T-cell (primary cell): ENCODE data around the gene USP8. TPM values are rescaled to one million over a fixed set of nuclear protein-coding genes. Genes with fewer than 3 reads are reported as not detected.
"Not testable (repeated sequence)": the region's sequence is repeated elsewhere in the genome, so short reads cannot be mapped to it uniquely, and the experiment has no call there.

Source experiments
- ATAC-seq, 4 experiments: fragments of 200-7000 bp in 3 of 4; fragments of 150-1000 bp in 1 of 4; cut with Tn5 transposase; replicated peaks in 1 of 4; 1 replicate in 3 of 4; 2 replicates in 1 of 4; pipeline ENCODE4 v1.10.0; 2021; ENCODE audit warnings: moderate library complexity in 3 of 4, mild to moderate bottlenecking in 2 of 4, moderate number of reproducible peaks in 1 of 4
- CTCF ChIA-PET, 2 donors: fragments of 300-600 bp; sonication (Branson Sonifier 250); formaldehyde crosslinking; loops; one replicate each; lab custom pipeline; 2022; ENCODE audit warnings: antibody characterized with exemption in 2 of 2; lab: Charles Lee
- POLR2A ChIA-PET, 2 donors: fragments of 300-600 bp; sonication (Branson Sonifier 250); formaldehyde crosslinking; loops; one replicate each; lab custom pipeline; 2022; ENCODE audit warnings: antibody characterized with exemption in 2 of 2; lab: Charles Lee
- DNase-seq, 35 experiments: peaks; one replicate each; pipeline versions ENCODE4 v3.0.0 to v3.0.0-alpha.2; 2013 to 2023
- H3K27ac ChIP-seq: one replicate; pipeline ENCODE4 v1.5.1; 2013; ENCODE audit warnings: low read length
- H3K27me3 ChIP-seq, 2 experiments: replicated peaks in 1 of 2; 1 replicate in 1 of 2; 2 replicates in 1 of 2; pipeline versions ENCODE4 v1.6.1 to v1.7.0; 2013; ENCODE audit warnings: low read length in 1 of 2, mixed read lengths in 1 of 2; ENCODE audit not compliant: control insufficient read depth in 2 of 2, insufficient read depth in 2 of 2; ENCODE audit errors: extremely low read depth in 1 of 2
- H3K36me3 ChIP-seq, 2 donors: 1 replicate in 1 of 2; 2 replicates in 1 of 2; pipeline versions ENCODE4 v1.6.1 to v1.7.0; 2013; ENCODE audit warnings: low read length in 1 of 2; ENCODE audit not compliant: control insufficient read depth in 2 of 2, insufficient read depth in 1 of 2; ENCODE audit errors: extremely low read depth in 1 of 2
- H3K4me1 ChIP-seq, 2 experiments: 1 replicate in 1 of 2; 2 replicates in 1 of 2; pipeline versions ENCODE4 v1.6.1 to v1.7.0; 2013; ENCODE audit warnings: low read length in 2 of 2, mixed read lengths in 1 of 2; ENCODE audit not compliant: insufficient read depth in 2 of 2, control insufficient read depth in 1 of 2; ENCODE audit errors: extremely low read depth in 1 of 2
- H3K4me3 ChIP-seq, 2 donors: 1 replicate in 1 of 2; 2 replicates in 1 of 2; pipeline versions ENCODE4 v1.5.1 to v1.7.0; 2013; ENCODE audit warnings: mild to moderate bottlenecking in 2 of 2, low read length in 1 of 2, moderate library complexity in 1 of 2; ENCODE audit not compliant: control insufficient read depth in 1 of 2; ENCODE audit errors: extremely low read depth in 1 of 2
- H3K9me3 ChIP-seq: 2 replicates; pipeline ENCODE4 v1.7.0; 2013
- H3K27ac Mint-ChIP-seq, 2 donors: one replicate each; pipeline ENCODE4 v1.8.0; 2020 to 2021; ENCODE audit warnings: mild to moderate bottlenecking in 2 of 2, mixed read lengths in 2 of 2
- H3K27me3 Mint-ChIP-seq, 2 donors: one replicate each; pipeline ENCODE4 v1.8.0; 2021 to 2022; ENCODE audit warnings: mixed read lengths in 2 of 2
- H3K36me3 Mint-ChIP-seq: one replicate; pipeline ENCODE4 v1.8.0; 2021; ENCODE audit warnings: mixed read lengths
- H3K4me1 Mint-ChIP-seq, 3 donors: one replicate each; pipeline ENCODE4 v1.8.0; 2020 to 2022; ENCODE audit warnings: mixed read lengths in 3 of 3, mild to moderate bottlenecking in 1 of 3
- H3K4me3 Mint-ChIP-seq, 3 donors: one replicate each; pipeline ENCODE4 v1.8.0; 2020 to 2022; ENCODE audit warnings: mild to moderate bottlenecking in 3 of 3, mixed read lengths in 3 of 3, moderate library complexity in 3 of 3
- H3K9me3 Mint-ChIP-seq, 3 donors: one replicate each; pipeline ENCODE4 v1.8.0; 2020 to 2022; ENCODE audit warnings: mixed read lengths in 3 of 3
- WGBS: methylation state at CpG from one replicate; pipeline ENCODE4 v1.1.5; 2013; ENCODE audit warnings: missing lambda C conversion rate; ENCODE audit not compliant: insufficient coverage; 5-methylcytosine and 5-hydroxymethylcytosine counted together
- total RNA-seq, 35 experiments: library from RNA in 6 of 35; stranded (reverse) in 6 of 35; fragments of 120-200 nt in 1 of 35; gene quantifications; one replicate each; pipeline versions ENCODE4 v1.2.1 to v1.2.4 and lab custom pipeline; 2013 to 2026

The USP8 gene
- total RNA-seq, 5 donors from 2014 or later (not counting 1 experiment from before 2014, with no cell fraction given): 45.0 to 56.0 (median 52.7) TPM

DNA sequence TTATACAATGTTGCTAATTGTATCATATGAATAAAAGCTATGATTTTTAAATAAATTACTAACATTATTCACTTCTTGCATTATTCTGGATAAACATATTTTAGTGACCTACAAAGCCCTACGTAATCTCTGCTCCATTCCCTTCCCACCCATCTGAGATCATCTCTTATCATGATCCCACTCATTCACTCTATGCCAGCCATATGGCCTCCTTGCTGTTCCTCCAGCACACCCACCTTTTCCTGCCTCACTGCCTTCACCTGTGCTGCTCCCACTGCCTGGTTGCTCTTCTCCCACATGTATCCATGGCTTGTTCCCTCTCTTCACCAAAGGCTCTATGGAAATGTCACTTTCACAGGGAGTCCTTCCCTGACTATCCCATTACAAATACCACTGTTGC, 7.3 kb upstream of the USP8 start:
- CTCF ChIA-PET: no interaction called here
- no peaks in the 10 kb centered on the region for H3K4me1 Mint-ChIP-seq
- no peaks in the 10 kb centered on the region for H3K4me1 ChIP-seq
- no peak overlapping the region for H3K27ac ChIP-seq
- no peak overlapping the region for H3K4me3 Mint-ChIP-seq
- no peak for ATAC-seq
- H3K36me3 Mint-ChIP-seq: no peaks in the 10 kb centered on the region
- no peaks in the 10 kb centered on the region for H3K9me3 ChIP-seq
- H3K27me3 Mint-ChIP-seq: peaks cover 0 to 2% of the 10 kb centered on the region in 2 donors
- no peaks in the 10 kb centered on the region for H3K36me3 ChIP-seq
- POLR2A ChIA-PET: no interaction called here
- no peak overlapping the region for H3K4me3 ChIP-seq
- no peak overlapping the region for H3K27ac Mint-ChIP-seq
- DNase-seq: no peak
- no peaks in the 10 kb centered on the region for H3K27me3 ChIP-seq
- H3K9me3 Mint-ChIP-seq: no peaks in the 10 kb centered on the region
- WGBS: 90% methylated on average over 1 of the region's 1 CpG

DNA sequence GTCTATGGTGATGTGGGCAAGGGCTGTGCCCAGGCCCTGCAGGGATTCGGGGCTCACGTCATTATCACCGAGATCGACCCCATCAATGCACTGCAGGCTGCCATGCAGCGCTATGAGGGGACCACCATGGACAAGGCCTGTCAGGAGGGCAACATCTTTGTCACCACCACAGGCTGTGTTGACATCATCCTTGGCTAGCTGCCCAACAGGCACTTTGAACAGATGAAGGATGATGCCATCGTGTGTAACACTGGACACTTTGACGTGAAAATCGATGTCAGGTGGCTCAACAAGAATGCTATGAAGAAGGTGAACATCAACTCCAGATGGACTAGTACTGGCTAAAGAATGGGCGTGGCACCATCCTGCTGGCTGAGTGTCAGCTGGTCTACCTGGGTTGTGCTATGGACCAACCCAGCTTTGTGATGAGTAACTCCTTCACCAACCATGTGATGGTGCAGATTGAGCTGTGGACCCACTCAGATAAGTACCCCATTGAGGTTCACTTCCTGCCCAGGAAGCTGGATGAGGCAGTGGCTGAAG, 6.1 kb upstream of the USP8 start:
- no peaks in the 10 kb centered on the region for H3K36me3 ChIP-seq
- no peaks in the 10 kb centered on the region for H3K9me3 Mint-ChIP-seq
- 92% methylated on average over 9 of the region's 9 CpGs for WGBS
- no peaks in the 10 kb centered on the region for H3K4me1 Mint-ChIP-seq
- peaks cover 0 to 2% of the 10 kb centered on the region in 2 donors for H3K27me3 Mint-ChIP-seq
- no peaks in the 10 kb centered on the region for H3K9me3 ChIP-seq
- no peaks in the 10 kb centered on the region for H3K27me3 ChIP-seq
- H3K4me1 ChIP-seq: no peaks in the 10 kb centered on the region
- no peak overlapping the region for H3K27ac Mint-ChIP-seq
- H3K36me3 Mint-ChIP-seq: no peaks in the 10 kb centered on the region
- CTCF ChIA-PET: no interaction called here
- no peak overlapping the region for H3K4me3 Mint-ChIP-seq
- POLR2A ChIA-PET: no interaction called here
- no peak overlapping the region for H3K27ac ChIP-seq
- H3K4me3 ChIP-seq: no peak overlapping the region
- ATAC-seq: no peak
- no peak for DNase-seq

GRCh38 chr15:50425219-50425618, 1.0 kb downstream of the USP8 start:
- no peaks in the 10 kb centered on the region for H3K27me3 Mint-ChIP-seq
- peaks cover 49 to 53% (median 51%) of the 10 kb centered on the region in 3 donors for H3K4me1 Mint-ChIP-seq
- H3K27ac Mint-ChIP-seq: peak overlapping the region; percentile 97 to 98
- H3K36me3 Mint-ChIP-seq: peaks cover 7% of the 10 kb centered on the region
- peak overlapping the region; percentile 98 to 100 (median 99) for H3K4me3 Mint-ChIP-seq
- 0% methylated on average over 1 of the region's 5 CpGs for WGBS
- H3K9me3 Mint-ChIP-seq: no peaks in the 10 kb centered on the region
- ATAC-seq (no peak), DNase-seq (no peak)
- Histone ChIP-seq H3K4me1 (peaks cover 15 to 21% of the 10 kb centered on the region in 2 experiments), H3K27ac (peak overlapping the region; percentile 93), H3K27me3 (no peaks in the 10 kb centered on the region), H3K9me3 (no peaks in the 10 kb centered on the region), H3K36me3 (peaks cover 0 to 4% of the 10 kb centered on the region in 2 donors), H3K4me3 (peak overlapping the region; percentile 86 to 96)
- POLR2A ChIA-PET: interaction anchor here (0.6 to 1.3 kb wide), 7 partner anchors 13 to 1547 kb away, joined by 3 to 7 read pairs (median 5); partner anchors contain the start of gene EID1 (in 1 of the 2)
- CTCF ChIA-PET: interaction anchor here (0.6 to 1.3 kb wide), 5 partner anchors 76 to 1615 kb away, joined by 3 to 5 read pairs (median 3); partner anchors contain the start of gene CEP152 (in 1 of the 2)

- not testable (repeated sequence) for H3K4me3 ChIP-seq
Measured at GRCh38 chr15:50425678-50426246, 1.6 kb downstream of the USP8 start.

GRCh38 chr15:50426428-50426827, 2.2 kb downstream of the USP8 start:
- Mint-ChIP-seq H3K4me1 (peaks cover 59 to 62% (median 61%) of the 10 kb centered on the region in 3 donors), H3K9me3 (no peaks in the 10 kb centered on the region), H3K4me3 (peak overlapping the region; percentile 29 to 99 (median 63)), H3K27me3 (no peaks in the 10 kb centered on the region), H3K36me3 (peaks cover 10% of the 10 kb centered on the region), H3K27ac (no peak overlapping the region)
- peaks cover 0 to 4% of the 10 kb centered on the region in 2 donors for H3K36me3 ChIP-seq
- ATAC-seq: no peak
- no peak overlapping the region for H3K27ac ChIP-seq
- ChIA-PET CTCF (no interaction called here), POLR2A (no interaction called here)
- H3K4me3 ChIP-seq: no peak overlapping the region
- H3K27me3 ChIP-seq: no peaks in the 10 kb centered on the region
- DNase-seq: peak in 1 of 35 experiments; percentile 6
- peaks cover 15 to 23% of the 10 kb centered on the region in 2 experiments for H3K4me1 ChIP-seq
- no peaks in the 10 kb centered on the region for H3K9me3 ChIP-seq
- 100% methylated on average over 4 of the region's 9 CpGs for WGBS

More at GRCh38 chr15:50425678-50426246, 1.6 kb downstream of the USP8 start:
- ATAC-seq, CTCF ChIA-PET, H3K27ac ChIP-seq, H3K9me3 Mint-ChIP-seq, POLR2A ChIA-PET, H3K27me3 Mint-ChIP-seq, H3K27ac Mint-ChIP-seq, H3K9me3 ChIP-seq, H3K36me3 ChIP-seq, H3K27me3 ChIP-seq, H3K36me3 Mint-ChIP-seq, DNase-seq: not testable (repeated sequence)
- Mint-ChIP-seq H3K4me1 (peaks cover 53 to 55% (median 55%) of the 10 kb centered on the region in 3 donors), H3K4me3 (peak overlapping the region; percentile 98 to 100 (median 99))
- WGBS: 95% methylated on average over 10 of the region's 17 CpGs
- peaks cover 15 to 23% of the 10 kb centered on the region in 2 experiments for H3K4me1 ChIP-seq

DNA sequence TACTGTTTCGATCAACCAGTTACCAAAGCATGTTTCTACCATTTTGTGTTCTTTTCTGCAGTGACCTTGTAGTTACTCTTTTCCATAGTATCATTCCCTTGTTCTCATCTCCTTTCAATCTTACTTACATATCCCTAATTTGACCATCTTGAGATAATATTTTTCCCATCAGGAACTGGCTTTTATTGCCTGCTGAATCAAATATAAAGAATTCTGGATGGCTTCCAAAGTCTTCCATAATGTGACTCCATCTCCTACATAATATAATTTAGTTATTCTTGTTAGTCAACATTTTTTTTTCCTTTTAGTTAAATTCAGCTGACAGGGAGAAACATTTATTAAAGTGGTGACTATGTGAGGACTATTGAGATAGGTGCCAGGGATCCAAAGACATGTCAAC, 7.0 kb downstream of the USP8 start:
- POLR2A ChIA-PET: no interaction called here
- CTCF ChIA-PET: no interaction called here
- DNase-seq (no peak), ATAC-seq (no peak)
- Mint-ChIP-seq H3K4me3 (no peak overlapping the region), H3K27me3 (no peaks in the 10 kb centered on the region), H3K9me3 (no peaks in the 10 kb centered on the region), H3K36me3 (peaks cover 29% of the 10 kb centered on the region), H3K4me1 (peaks cover 70 to 74% (median 72%) of the 10 kb centered on the region in 3 donors), H3K27ac (no peak overlapping the region)
- Histone ChIP-seq H3K27ac (no peak overlapping the region), H3K4me3 (no peak overlapping the region), H3K36me3 (peaks cover 0 to 16% of the 10 kb centered on the region in 2 donors), H3K4me1 (peaks cover 4 to 7% of the 10 kb centered on the region in 2 experiments), H3K27me3 (no peaks in the 10 kb centered on the region), H3K9me3 (no peaks in the 10 kb centered on the region)
- no CpG with 5 or more reads among the region's 1 CpG for WGBS
